Esophagus muscularis mucosa (tissue), 4 donors: ENCODE results near the gene NDUFA6. TPM values are rescaled to one million over a fixed set of nuclear protein-coding genes. Genes with fewer than 3 reads are reported as not detected.
A peak's percentile ranks its signal among the peaks of the same experiment; 100 is the strongest.

Experiments used
- DNase-seq: peaks from one replicate; pipeline ENCODE4 v3.0.0-alpha.2; 2017; ENCODE audit errors: extremely low spot score
- H3K27ac ChIP-seq, 4 donors: fragments of 200-600 bp; sonication (generic); replicated peaks in 1 of 4; 1 replicate in 3 of 4; 2 replicates in 1 of 4; pipeline ENCODE4 v1.5.1; 2016 to 2019; ENCODE audit warnings: mild to moderate bottlenecking in 1 of 4
- H3K27me3 ChIP-seq, 4 donors: fragments of 200-600 bp; sonication (generic); one replicate each; pipeline versions ENCODE4 v1.5.1 to v1.6.0; 2016 to 2019
- H3K36me3 ChIP-seq, 4 donors: fragments of 200-600 bp; sonication (generic); one replicate each; pipeline ENCODE4 v1.5.1; 2016 to 2019
- H3K4me1 ChIP-seq, 4 donors: fragments of 200-600 bp; sonication (generic); one replicate each; pipeline ENCODE4 v1.5.1; 2016 to 2019
- H3K4me3 ChIP-seq, 4 donors: fragments of 200-600 bp; sonication (generic); 1 replicate in 2 of 4; 2 replicates in 2 of 4; pipeline ENCODE4 v1.5.1; 2016 to 2019; ENCODE audit warnings: mild to moderate bottlenecking in 4 of 4, moderate library complexity in 1 of 4
- H3K9me3 ChIP-seq, 4 donors: fragments of 200-600 bp; sonication (generic); 1 replicate in 3 of 4; 2 replicates in 1 of 4; pipeline ENCODE4 v1.5.1; 2016 to 2019
- EP300 ChIP-seq: sonication (generic); formaldehyde crosslinking; IDR thresholded peaks from one replicate; pipeline ENCODE4 v1.6.1; 2017; ENCODE audit warnings: antibody characterized with exemption
- POLR2A ChIP-seq: fragments of 450-650 bp; IDR thresholded peaks from one replicate; pipeline ENCODE4 v1.6.1; 2017; ENCODE audit warnings: antibody characterized with exemption, moderate library complexity, mild to moderate bottlenecking, low read depth
- POLR2AphosphoS5 ChIP-seq, 2 donors: sonication (generic); formaldehyde crosslinking; IDR thresholded peaks; one replicate each; pipeline ENCODE4 v1.6.1; 2017; ENCODE audit warnings: antibody characterized with exemption in 2 of 2
- WGBS: methylation state at CpG from one replicate; pipeline ENCODE4 v1.1.5; 2018; 5-methylcytosine and 5-hydroxymethylcytosine counted together
- intact Hi-C: fragments of 100-400 bp; cut with DNase I; formaldehyde crosslinking; loops from one replicate; pipeline ENCODE4 v1.15.1; 2023
- total RNA-seq, 4 donors: library from RNA; depleted of rRNA; stranded (reverse); fragments of >200 nt; gene quantifications; one replicate each; pipeline versions ENCODE4 v1.1.0 to v1.2.1, GENCODE V29; 2016
- TF ChIP-seq, protein P1 (sequence below), 3 experiments: fragments of 200-600 bp in 2 of 3; fragments of 450-650 bp in 1 of 3; sonication (generic) in 2 of 3; IDR thresholded peaks; one replicate each; pipeline ENCODE4 v1.5.1; 2017 to 2019; ENCODE audit warnings: antibody characterized with exemption in 3 of 3, mild to moderate bottlenecking in 2 of 3, moderate library complexity in 1 of 3

The NDUFA6 gene
- total RNA-seq, 4 donors from 2014 or later, result 54.0 to 90.9 (median 75.8) TPM

DNA sequence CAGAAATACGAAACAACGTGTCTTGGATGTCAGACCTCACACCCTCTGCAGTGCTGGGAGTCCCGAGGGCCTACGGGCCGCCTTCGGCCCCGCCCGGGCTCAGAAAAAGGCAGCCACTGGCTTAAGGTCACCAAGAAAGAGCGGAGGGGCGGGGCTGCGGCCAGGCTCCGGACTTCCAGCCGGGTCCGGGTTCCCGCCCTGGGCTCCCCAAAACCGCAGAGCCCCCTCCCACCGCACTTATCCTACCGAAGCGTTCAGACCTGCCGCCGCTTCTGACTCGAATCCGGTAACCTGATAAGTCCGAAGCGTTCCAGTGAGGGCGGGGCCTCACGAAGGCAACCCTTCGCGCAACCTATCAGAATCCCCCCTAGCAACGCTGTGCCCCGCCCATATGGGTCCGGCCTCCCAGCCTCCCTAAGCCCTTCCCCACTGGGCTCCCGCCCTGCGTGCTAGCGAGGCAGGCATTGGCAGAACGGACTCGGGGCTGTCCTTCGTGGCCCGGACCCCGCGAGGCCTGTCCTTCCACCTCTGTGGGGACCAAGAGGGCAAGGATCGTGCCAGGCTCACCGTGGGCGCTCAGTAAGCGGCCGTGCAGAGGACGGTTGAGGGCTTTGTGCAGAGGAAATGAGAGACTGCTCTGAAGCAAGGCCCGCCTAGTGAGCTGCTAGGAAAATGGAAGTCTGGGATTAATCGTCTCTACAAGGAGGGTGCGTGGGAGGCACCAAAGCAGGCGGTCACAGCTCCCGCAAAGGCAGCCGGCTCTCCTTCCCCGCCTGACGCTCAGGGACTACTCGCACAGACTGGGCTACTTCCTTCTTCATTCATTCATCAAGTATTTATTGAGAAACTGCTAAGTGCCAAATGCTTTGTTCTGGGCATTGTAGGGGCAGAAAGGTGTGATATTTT lies 19.8 kb downstream of the NDUFA6 start, which contains the start of gene NAGA:
NAGA (minus strand) TSS at position 296 of the 906 bp plus-strand sequence. CDS start 515 bp downstream, outside the sequence.
- Histone ChIP-seq H3K27ac (peak within 1 kb of the TSS; percentile 92 to 95 (median 92)), H3K27me3 (no peaks in the 10 kb centered on the region), H3K36me3 (peaks cover 18 to 28% (median 26%) of the 10 kb centered on the region in 4 donors), H3K4me3 (peak within 1 kb of the TSS; percentile 65 to 92 (median 77)), H3K4me1 (peaks cover 41 to 67% (median 58%) of the 10 kb centered on the region in 4 donors), H3K9me3 (no peaks in the 10 kb centered on the region)
- WGBS, result 1% methylated on average over 25 of the region's 56 CpGs
- TF ChIP-seq EP300, result no peak
- TF ChIP-seq POLR2A, result peak; percentile 42
- TF ChIP-seq, protein P1, sequence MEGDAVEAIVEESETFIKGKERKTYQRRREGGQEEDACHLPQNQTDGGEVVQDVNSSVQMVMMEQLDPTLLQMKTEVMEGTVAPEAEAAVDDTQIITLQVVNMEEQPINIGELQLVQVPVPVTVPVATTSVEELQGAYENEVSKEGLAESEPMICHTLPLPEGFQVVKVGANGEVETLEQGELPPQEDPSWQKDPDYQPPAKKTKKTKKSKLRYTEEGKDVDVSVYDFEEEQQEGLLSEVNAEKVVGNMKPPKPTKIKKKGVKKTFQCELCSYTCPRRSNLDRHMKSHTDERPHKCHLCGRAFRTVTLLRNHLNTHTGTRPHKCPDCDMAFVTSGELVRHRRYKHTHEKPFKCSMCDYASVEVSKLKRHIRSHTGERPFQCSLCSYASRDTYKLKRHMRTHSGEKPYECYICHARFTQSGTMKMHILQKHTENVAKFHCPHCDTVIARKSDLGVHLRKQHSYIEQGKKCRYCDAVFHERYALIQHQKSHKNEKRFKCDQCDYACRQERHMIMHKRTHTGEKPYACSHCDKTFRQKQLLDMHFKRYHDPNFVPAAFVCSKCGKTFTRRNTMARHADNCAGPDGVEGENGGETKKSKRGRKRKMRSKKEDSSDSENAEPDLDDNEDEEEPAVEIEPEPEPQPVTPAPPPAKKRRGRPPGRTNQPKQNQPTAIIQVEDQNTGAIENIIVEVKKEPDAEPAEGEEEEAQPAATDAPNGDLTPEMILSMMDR (IDR thresholded peaks at IDR 0.05), result no peak
- TF ChIP-seq POLR2AphosphoS5 (IDR thresholded peaks at IDR 0.05), result peak; percentile 94 to 96
- DNase-seq, result peak; percentile 99
- intact Hi-C loops, result no loop called here

DNA sequence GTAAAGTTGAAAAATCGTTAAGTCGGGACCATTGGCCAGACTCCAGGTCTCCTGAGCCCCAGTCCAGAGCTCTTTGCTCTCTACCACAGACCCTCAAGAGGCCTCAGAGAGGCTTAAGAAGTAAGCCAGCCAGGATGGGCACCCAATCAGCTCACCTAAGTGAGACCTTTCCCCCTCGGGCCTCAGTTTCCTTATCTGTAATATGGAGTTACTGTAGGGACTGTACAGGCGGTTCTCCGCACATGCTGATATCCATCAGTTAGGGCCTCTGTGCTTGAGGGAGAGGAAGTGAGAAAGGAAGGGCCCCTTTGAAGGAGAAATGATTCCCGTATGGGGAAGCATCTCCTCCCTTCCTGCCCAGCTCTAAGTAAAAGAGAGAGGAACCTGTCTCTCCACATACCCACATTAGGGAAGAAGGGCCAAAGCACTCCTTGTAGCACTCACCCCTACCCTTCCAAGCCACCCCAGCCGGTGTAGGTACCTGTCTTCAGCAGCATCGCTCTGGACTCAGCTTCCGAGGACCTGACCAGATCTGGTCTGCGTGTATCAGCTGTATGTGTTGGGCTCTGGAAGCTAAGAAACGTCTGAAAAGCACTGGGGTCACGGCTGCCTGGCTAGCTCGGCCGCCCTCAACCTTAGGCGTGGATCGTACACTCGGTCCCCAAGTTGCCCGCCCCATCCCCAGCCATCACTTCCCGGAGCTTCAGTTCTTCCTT lies 20.6 kb downstream of the NDUFA6 start:
- peaks cover 36 to 59% (median 50%) of the 10 kb centered on the region in 4 donors for H3K4me1 ChIP-seq
- intact Hi-C loops, result no loop called here
- DNase-seq, result no peak
- H3K27ac ChIP-seq, result peak overlapping the region; percentile 92 to 95 (median 92)
- TF ChIP-seq, protein P1 (IDR thresholded peaks at IDR 0.05), result no peak
- no peak for TF ChIP-seq POLR2A
- no peak for TF ChIP-seq EP300
- TF ChIP-seq POLR2AphosphoS5 (IDR thresholded peaks at IDR 0.05), result no peak
- H3K9me3 ChIP-seq, result no peaks in the 10 kb centered on the region
- peaks cover 26 to 36% (median 34%) of the 10 kb centered on the region in 4 donors for H3K36me3 ChIP-seq
- 13% methylated on average over 14 of the region's 19 CpGs for WGBS
- H3K4me3 ChIP-seq, result peak overlapping the region; percentile 65 to 92 (median 77)
- H3K27me3 ChIP-seq, result no peaks in the 10 kb centered on the region

DNA sequence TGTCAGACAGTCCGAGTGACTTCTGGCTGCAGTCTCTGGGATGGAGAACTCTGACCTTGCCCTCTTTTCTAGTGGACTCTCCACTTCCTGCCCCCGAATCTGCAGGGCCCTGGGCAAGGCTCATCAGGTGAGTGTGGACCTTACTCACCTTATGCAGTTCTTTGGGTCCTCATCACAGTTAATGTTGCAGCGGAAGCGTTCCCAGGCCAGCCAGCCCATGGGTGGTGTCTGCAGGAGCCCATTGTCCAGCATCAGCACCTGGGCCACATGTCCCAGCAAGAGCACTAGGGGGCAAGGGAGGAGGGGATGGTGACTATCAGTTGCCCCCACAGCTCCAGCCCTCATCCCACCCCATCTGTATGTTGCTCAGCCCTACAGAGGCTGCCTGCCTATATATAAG lies 22.3 kb downstream of the NDUFA6 start:
- no peak for DNase-seq
- Histone ChIP-seq H3K36me3 (peaks cover 26 to 48% (median 44%) of the 10 kb centered on the region in 4 donors), H3K4me1 (peaks cover 21 to 45% (median 34%) of the 10 kb centered on the region in 4 donors), H3K27me3 (no peaks in the 10 kb centered on the region), H3K4me3 (no peak overlapping the region), H3K27ac (no peak overlapping the region), H3K9me3 (no peaks in the 10 kb centered on the region)
- TF ChIP-seq POLR2AphosphoS5 (IDR thresholded peaks at IDR 0.05) (no peak), EP300 (no peak), POLR2A (no peak)
- TF ChIP-seq, protein P1 (IDR thresholded peaks at IDR 0.05), result no peak
- intact Hi-C loops, result no loop called here
- WGBS, result 100% methylated on average over 1 of the region's 4 CpGs

DNA sequence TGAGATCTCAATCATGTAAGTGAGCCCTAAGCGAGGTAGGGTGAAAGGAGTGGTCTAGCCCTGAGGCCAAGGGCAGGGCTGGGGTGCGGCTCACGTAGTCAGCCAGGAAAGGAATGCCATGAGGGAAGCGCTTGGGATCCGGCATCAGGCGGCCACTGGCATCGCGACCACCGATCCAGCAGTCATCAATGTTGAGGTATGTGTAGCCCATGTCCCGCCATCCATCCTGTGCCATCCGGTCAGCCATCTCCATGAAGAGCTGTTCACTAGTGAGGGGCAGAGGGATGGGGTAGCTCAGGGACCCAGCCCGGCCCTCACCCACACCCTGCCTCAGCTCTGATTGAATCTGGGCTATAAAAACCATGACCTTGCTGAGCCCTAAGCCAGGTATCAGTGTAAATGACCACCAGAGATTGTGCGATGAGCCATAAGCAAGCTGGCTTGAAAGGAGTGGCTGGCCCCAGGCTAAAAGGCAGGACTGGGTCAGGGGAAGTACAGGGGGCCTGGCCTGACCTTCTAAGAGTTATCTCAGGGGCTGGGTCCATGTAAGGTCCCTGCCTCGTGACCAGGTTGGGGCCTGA lies 22.8 kb downstream of the NDUFA6 start:
- Histone ChIP-seq H3K9me3 (no peaks in the 10 kb centered on the region), H3K27ac (no peak overlapping the region), H3K36me3 (peaks cover 30 to 54% (median 49%) of the 10 kb centered on the region in 4 donors), H3K27me3 (no peaks in the 10 kb centered on the region), H3K4me1 (peaks cover 20 to 41% (median 31%) of the 10 kb centered on the region in 4 donors), H3K4me3 (no peak overlapping the region)
- no peak for DNase-seq
- intact Hi-C loops, result no loop called here
- 91% methylated on average over 13 of the region's 14 CpGs for WGBS
- TF ChIP-seq EP300 (no peak), POLR2AphosphoS5 (IDR thresholded peaks at IDR 0.05) (no peak), POLR2A (no peak)
- TF ChIP-seq, protein P1 (IDR thresholded peaks at IDR 0.05), result no peak
